Measurements from ENCODE around the gene LYSMD3.

The LYSMD3 gene

GRCh38 chr5:90479611-90480385, 49.6 kb downstream of the LYSMD3 start:
- no peak for DNase-seq

DNA sequence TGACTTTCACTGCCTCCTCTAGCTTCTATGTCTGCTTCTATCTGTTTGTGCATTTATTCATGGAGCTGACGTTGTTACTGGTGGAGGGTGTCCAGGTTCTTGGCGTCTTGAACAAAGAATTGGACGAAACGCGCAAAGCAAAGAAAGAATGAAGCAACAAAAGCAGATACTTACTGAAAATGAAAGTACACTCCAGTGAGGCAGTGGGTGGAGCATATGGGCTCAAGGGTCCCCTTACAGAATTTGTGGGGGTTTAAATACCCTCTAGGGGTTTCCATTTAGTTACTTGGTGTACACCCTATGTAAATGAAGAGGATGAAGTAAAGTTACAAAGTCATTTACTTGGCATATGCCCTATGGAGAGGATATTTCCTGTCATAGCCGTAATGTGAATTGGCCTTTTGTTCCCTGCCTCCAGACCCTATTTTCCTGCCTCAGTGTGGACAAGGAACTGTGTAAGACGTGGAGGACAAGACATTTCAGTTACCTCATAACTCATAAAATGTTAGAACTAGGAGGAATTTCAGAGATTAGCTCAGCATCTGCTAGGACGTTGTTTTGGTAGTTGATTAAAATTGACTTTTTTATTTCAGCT, 51.7 kb downstream of the LYSMD3 start:
- DNase-seq: no peak

DNA sequence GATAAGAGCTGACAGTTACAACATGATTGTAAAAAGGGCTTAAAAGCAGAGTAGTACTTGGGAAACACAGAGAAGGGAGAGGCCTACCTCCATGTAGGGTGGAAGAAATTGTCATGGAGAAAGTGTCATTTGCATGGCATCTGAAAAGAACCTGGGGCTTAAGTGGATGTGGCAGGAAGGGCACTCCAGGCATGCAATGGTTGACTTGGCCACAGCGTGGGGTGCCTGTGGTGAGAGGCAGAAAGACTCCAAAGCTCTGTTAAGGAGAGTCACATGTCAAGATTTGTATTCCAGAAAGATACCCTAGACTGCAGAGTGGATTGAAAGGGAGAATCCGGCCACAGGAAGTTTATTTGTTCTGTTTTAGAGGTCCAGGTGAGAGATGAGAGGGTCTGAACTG, 52.3 kb downstream of the LYSMD3 start:
- peak; percentile 34 for DNase-seq

DNA sequence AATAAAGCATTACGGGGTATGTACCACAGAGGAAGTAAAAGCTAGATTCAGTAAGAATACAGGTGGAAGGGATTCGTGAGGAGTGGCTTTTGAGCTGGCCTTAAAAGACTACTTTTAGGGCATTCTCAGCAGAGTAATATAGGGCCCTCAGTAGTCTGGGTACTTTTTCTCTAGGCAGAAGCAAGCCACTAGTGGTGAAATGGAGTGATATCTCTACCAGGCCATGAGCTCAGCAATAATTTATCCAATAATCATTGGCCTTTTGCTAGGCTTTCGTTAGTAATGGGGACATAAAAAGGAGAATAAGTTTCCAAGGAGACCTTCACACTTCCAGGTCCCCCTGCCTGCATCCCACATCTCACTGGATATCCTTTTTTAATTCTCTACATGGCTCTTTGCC, 53.0 kb downstream of the LYSMD3 start:
- DNase-seq: peak; percentile 16

- peak; percentile 1 for DNase-seq
Observed at GRCh38 chr5:90475436-90475980, 53.9 kb downstream of the LYSMD3 start.

DNA sequence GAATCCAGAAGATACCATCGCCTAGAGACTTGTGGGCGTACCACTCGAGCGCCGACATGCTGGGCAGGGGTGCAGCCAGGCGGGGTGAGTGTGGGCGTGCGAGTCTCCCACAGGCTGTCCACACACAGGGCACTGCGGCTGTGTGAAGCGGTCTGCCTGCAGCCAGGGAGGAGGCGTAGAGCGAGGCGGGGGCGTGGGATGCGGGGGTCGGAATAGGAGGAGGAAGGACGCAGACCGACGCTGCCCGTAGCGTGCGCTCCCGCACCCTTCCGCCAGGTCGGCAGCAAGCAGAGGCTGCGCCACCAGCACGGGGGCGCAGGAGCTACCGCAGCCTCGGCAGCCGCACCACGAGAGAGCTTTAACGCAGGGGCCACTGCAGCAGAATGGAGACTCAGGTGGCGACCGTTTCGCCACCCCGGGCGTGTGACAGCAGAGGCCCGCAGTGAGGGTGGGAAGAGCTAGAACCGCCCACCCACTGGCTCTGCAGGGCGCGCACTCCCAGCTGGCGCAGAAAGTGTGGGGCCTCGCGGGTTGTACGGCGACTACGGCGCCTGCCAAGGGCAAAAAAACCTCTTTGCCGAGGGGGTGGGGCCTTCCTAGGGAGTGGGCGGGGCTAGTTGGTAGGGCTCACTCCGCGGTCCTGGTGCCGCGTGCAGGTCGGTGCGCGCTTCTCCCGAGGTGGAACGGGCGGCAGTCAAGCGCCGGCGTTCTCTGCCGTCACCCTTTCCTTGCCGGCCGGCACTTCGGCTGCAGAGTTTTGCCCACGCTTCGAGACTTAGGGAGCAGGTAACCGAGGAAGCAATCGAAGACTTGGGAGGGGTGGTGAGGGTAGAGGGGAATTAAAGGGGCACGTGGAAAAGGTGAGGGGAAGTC, 54.9 kb downstream of the LYSMD3 start, which contains the start of the genes MBLAC2 and POLR3G:
Gene MBLAC2 (minus strand): TSS at position 537 of the 873 bp plus-strand sequence. CDS start 479 bp downstream, at position 58.
Gene POLR3G (plus strand): TSS at position 630 of the 873 bp plus-strand sequence. CDS start 10,704 bp downstream, outside the sequence.
- DNase-seq: peak; percentile 97

DNA sequence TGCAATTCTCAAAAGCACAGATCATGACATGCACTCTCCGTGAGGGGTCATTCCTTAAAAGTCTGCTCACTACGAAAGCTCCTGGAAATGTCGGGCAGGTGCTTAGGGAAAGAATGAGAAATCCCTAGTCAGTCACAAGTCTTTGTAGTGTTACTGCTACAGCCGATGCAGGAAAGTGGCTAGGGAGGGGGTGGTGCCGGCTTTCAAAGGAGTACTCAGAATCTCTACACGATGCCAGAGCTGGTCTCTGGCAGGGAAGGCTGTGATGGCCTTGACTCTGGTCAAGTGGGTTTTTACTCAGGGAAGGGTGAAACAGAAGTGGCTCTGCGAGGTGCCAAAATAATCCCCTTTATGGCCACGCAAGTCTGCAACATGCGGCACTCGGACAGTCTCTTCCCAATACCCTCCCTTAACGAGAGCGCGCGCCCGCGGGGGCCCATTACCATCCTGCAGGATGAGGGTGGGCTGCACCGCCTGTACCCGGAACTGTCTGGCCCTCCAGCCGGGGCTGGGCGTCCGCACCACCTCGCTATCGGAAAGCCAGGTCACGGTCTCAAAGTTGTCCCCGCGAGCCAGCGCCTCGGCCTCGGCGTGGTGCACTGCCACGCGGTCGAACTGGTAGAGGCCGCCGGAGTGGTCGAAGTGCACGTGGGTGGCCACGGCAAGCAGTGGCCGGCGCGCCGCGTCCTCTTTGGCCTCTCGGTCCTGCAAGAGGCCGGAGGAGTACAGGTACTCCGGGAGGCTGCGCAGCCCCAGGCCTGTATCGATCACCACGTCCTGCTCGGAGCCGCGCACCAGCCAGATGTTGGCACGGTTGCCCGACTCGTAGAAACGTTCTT, 55.8 kb downstream of the LYSMD3 start:
- DNase-seq: peak; percentile 93

GRCh38 chr5:90472783-90473395, 56.5 kb downstream of the LYSMD3 start:
- no peak for DNase-seq

Data from retina (tissue), 1 donor.